Measurements from ENCODE around the gene OSGIN1. TPM values are rescaled to one million over a fixed set of nuclear protein-coding genes. Genes with fewer than 3 reads are reported as not detected.

OSGIN1 gene
- total and polyA plus RNA-seq, 2 of the 8 experiments (the other 6 are each of a cell fraction or from before 2014, with no cell fraction given) = 0.58 to 0.76 TPM

GRCh38 chr16:84013787-84014569 lies 60.9 kb downstream of the OSGIN1 start (continued):
- no peak for TF ChIP-seq CHD7 (IDR thresholded peaks at IDR 0.05; ENCODE audit: insufficient replicate concordance, low read length)
- no peak for TF ChIP-seq SIN3A (conservative IDR thresholded peaks at IDR 0.05 in 1 of 2, IDR thresholded peaks at IDR 0.05 in 1 of 2; ENCODE audit: low read depth in 1 of 2, low read length in 2 of 2)
- TF ChIP-seq TBP (IDR thresholded peaks at IDR 0.05; ENCODE audit: low read depth, low read length) = no peak
- TF ChIP-seq RNF2 (IDR thresholded peaks at IDR 0.05; ENCODE audit: borderline replicate concordance, low read depth, low read length, missing control alignments, poor library complexity, severe bottlenecking) = no peak
- TF ChIP-seq ATF3 (IDR thresholded peaks at IDR 0.05; ENCODE audit: insufficient read depth, low read depth, low read length) = no peak
- TF ChIP-seq BACH1 (IDR thresholded peaks at IDR 0.05; ENCODE audit: low read length) = no peak
- TF ChIP-seq SP4 (IDR thresholded peaks at IDR 0.05; ENCODE audit: low read length) = 0 out of 2 replicates have a peak, but pooled peaks have one; percentile 38
- TF ChIP-seq CBX8 (IDR thresholded peaks at IDR 0.05; ENCODE audit: borderline replicate concordance, low read depth, low read length) = no peak
- no peak for TF ChIP-seq BRCA1 (IDR thresholded peaks at IDR 0.05; ENCODE audit: low read depth, low read length)

Measured in H1 (cell line).